Left cardiac atrium (tissue), 4 donors: ENCODE measurements around the gene TSSK2. TPM values are rescaled to one million over a fixed set of nuclear protein-coding genes. Genes with fewer than 3 reads are reported as not detected.
"Not testable (repeated sequence)": the region's sequence is repeated elsewhere in the genome, so short reads cannot be mapped to it uniquely, and the experiment has no call there.

Experiments used
- ATAC-seq, 2 donors: fragments of 200-7000 bp; cut with Tn5 transposase; one replicate each; pipeline ENCODE4 v1.9.1; 2020; ENCODE audit warnings: mild to moderate bottlenecking in 2 of 2, moderate library complexity in 2 of 2
- DNase-seq: peaks from one replicate; pipeline ENCODE4 v3.0.0-alpha.2; 2020
- intact Hi-C, 2 donors: fragments of 100-400 bp; cut with DNase I; formaldehyde crosslinking; loops; one replicate each; pipeline versions ENCODE4 v1.14.1 to v1.15.1; 2022 to 2023
- total RNA-seq, 2 donors: library from RNA; stranded (reverse); fragmentation: NEBNext Ultra II Directional; extraction: Animal tissue kit (Norgen Biotek cat#: 25700); gene quantifications; one replicate each; pipeline ENCODE4 v1.2.1, GENCODE V29; 2021
- donor health status: DM: no; HTN: yes; CAD: no.
- donor health status: DM: no; HTN: yes; CAD: no; lungs with severe emphysema.
- donor health status: DM: yes; HTN: yes; CAD: no.
- donor health status: Dilated cardiomyopathy.

TSSK2 gene
- total RNA-seq, 2 donors from 2014 or later: not detected

DNA sequence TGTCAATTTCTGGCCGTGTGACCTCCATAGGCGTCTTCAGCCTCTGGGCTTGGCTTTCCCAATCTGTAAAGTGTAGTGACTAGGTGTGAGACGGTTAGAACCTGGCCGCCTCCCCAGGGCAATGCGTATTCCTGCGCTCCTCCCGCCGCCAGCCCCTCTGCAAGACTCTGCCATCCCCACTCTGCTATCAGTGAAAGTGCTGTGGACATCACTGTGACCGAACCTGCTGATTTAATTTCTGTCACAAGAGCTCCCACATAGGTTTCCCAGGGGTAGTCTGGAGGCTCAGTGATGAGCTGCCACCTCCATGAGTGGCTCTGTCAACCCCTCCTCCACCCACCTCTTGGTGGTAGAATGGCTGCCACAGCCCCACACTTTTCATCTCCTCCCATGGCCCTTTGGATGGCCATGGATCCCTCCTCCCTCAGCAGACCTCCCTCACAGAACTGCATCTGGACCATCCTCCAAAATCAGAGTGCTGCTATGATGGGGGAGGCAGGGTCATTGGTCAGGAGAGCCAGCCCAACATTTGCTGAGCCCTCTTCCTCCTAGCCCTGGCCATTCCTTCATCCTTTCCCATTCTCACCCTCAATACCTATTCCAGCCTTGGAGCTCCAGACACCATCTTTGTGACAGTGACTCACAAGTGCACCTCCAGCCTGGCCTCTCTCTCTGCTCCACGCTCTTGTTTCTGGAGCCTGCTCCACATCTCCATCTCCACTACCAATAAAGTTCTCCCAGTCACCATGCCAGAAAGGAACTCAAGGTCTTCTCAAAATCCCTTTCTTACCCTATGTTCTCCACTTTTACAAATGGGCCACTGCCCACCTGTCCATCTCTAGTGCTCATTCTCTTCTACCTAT, 20.5 kb downstream of the TSSK2 start:
- intact Hi-C loops: no loop called here
- no peak for ATAC-seq

DNA sequence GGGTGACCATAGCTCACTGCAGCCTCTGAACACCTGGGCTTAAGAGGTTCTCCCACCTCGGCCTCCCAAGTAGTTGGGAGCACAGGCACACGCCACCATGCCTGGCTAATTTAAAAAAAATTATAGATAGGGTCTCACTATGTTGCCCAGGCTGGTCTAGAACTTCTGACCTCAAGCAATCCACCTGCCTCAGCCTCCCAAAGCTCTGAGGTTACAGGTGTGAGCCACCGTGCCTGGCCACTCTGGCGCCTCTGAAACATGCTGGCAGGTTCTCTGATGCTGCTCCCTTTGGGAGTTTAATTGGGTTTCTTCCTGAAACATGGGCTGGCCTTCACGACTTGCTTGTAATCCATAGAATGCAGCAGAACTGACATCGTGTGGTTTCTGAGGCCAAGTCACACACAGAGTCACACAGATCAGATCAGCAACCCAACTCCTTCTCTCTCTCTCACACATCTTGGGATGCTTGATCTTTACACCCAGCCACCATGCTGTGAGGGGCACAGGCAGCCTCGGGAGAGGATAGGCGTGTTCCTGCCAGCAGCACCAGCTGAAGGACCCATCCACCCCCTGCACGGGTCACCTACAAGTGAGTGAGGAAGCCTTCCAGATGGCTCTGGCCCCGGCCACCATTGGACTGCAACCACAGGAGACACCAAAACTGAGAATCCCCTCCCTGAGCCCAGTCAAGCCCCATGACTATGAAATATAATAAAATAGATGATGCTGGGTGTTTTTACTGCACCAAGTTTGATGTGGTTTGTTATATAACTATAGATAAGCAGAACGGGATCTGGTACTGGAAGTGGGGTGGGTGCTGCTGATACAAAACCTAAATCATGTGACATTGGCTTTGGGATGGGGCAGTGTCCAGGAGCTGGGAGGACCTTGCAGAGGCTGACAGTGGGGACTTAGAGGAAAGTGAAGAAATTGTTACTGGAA, 22.1 kb downstream of the TSSK2 start:
- intact Hi-C loops: no loop called here
- ATAC-seq (no peak), DNase-seq (no peak)

More for the DNA sequence above, 20.5 kb downstream of the TSSK2 start:
- DNase-seq: no peak

- ATAC-seq, DNase-seq, intact Hi-C loops: not testable (repeated sequence)
Observed at GRCh38 chr22:19156109-19156508, 25.0 kb downstream of the TSSK2 start.

- ATAC-seq, intact Hi-C loops, DNase-seq: not testable (repeated sequence)
Observed at GRCh38 chr22:19158649-19159048, 27.5 kb downstream of the TSSK2 start.

DNA sequence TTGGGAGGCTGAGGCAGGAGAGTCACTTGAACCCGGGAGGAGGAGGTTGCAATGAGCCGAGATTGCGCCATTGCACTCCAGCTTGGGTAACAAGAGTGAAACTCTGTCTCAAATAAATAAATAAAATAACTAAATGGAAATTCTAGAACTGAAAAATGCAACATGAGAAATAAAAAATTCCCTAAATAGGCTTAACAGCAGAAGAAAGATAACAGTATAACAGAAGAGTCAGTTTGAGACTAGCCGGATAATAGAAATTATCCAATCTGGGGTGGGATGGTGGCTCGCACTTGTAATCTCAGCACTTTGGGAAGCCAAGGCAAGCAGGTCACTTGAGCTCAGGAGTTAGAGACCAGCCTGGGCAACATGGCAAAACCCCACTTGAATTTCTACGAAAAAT, 33.3 kb downstream of the TSSK2 start:
- no peak for DNase-seq

GRCh38 chr22:19166421-19166820, 35.3 kb downstream of the TSSK2 start:
- DNase-seq (no peak), ATAC-seq (no peak)
- intact Hi-C loops: no loop called here

More for the DNA sequence above, 33.3 kb downstream of the TSSK2 start:
- ATAC-seq: no peak
- intact Hi-C loops: no loop called here

- ATAC-seq: no peak
- intact Hi-C loops: no loop called here
- no peak for DNase-seq
Observed at GRCh38 chr22:19167106-19167869, 36.2 kb downstream of the TSSK2 start.

DNA sequence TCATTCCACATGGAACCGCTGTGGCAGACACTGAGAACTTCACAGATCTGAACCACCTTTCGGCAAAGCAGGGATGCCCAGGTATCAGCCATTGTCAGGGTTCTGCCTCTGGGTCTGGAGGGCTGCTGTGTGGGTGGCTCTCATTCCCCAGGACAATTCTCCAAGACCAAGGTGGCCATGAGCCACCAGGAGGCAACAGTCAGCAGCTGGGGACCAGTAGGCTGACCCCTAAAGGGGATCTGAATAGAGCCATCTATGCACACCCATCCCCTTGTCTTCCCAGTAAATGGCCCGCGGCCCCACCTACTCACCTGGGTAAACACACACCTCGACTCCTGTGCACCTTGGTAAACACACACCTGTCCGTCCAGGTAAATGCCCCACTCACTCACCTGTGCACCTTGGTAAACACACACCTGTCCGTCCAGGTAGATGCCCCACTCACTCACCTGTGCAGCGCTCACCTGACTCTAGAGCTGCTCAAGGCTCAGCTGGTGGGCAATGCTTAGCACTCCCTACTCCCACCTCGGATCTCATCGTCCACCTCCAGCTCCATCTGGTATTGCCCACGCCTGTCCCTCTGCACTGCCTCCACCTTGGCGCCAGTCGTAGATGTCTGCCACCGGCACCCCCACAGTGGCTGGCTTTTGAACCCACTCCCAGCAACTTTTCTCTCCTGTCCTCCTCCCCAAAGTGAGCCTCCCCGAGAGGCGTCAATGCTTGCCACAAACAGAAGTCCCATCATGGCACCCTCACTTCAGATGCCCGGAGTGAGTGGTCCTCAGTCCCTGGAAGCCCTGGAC, 37.2 kb downstream of the TSSK2 start:
- DNase-seq: no peak
- no peak for ATAC-seq
- intact Hi-C loops: no loop called here

GRCh38 chr22:19169002-19169946, 38.2 kb downstream of the TSSK2 start:
- DNase-seq: no peak
- no peak for ATAC-seq
- intact Hi-C loops: no loop called here

GRCh38 chr22:19169947-19170318, 38.8 kb downstream of the TSSK2 start:
- ATAC-seq (no peak), DNase-seq (no peak)
- intact Hi-C loops: no loop called here

GRCh38 chr22:19172213-19173046, 41.3 kb downstream of the TSSK2 start:
- DNase-seq (no peak), ATAC-seq (no peak)
- intact Hi-C loops: no loop called here

- ATAC-seq: no peak
- intact Hi-C loops: no loop called here
- DNase-seq: no peak
Observed at GRCh38 chr22:19173047-19174035, 42.2 kb downstream of the TSSK2 start.

DNA sequence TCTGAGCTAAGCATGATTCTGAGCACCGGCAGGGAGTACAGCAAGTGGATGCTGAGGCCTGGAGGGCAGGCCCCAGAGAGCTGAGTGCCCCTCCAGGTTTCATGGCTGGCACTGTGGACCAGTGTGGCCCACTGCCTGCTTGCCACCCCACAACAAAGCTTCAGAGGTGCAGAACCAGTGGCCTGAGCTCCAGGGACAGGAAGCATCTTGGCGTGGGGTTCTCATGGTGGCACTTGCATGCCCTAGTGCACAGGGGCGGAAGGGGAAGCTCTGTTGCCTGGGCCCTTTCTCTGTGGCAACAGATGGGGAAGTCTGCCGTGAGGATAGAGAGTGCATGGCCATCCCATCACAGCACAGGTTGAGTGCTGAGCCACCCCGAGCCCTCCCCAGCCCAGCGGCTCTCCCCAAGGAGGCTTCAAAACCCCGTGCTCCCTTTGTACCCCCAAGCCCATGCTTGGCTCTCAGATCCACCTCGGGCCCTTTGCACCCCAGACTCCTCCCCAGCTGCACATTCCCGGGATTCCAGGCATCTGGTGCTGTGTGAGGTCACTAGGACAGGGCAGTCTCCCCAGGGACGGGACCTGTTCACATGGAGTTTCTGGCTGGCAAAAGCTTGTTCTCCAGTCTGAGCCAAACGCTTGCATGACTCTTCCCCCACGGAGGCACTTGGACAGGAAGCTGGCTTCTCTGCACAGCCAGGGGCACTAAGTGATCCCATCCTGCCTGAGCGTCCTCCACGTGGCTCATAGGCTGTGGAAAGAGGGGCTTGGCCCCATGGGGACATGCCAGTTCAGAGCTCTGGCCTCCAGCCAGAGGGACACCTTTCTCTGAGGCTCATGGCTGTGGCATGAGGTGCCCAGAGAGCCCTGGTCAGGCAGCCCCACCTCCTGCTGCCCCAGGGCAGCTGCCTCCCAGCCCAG, 43.3 kb downstream of the TSSK2 start:
- peak; percentile 61 for DNase-seq
- intact Hi-C loops: no loop called here
- ATAC-seq: peak in 1 of 2 donors; percentile 1

GRCh38 chr22:19175026-19175601, 44.0 kb downstream of the TSSK2 start:
- ATAC-seq: no peak
- DNase-seq: no peak
- intact Hi-C loops: no loop called here
